Spleen (tissue), 7 donors: ENCODE measurements around the gene LRP1B.

ENCODE experiments used
- CTCF ChIP-seq, 11 experiments: fragments of 200-600 bp in 7 of 11; fragments of 450-650 bp in 4 of 11; sonication (generic) in 4 of 11; IDR thresholded peaks in 8 of 11; conservative IDR thresholded peaks in 3 of 11; 1 replicate in 7 of 11; 2 replicates in 4 of 11; pipeline versions ENCODE4 v1.4.0 to v1.8.0; 2016 to 2021; ENCODE audit warnings: antibody characterized with exemption in 11 of 11, inconsistent platforms in 4 of 11, mild to moderate bottlenecking in 1 of 11
- POLR2A ChIP-seq, 3 donors: fragments of 450-650 bp; IDR thresholded peaks; one replicate each; pipeline ENCODE4 v1.5.1; 2017; ENCODE audit warnings: antibody characterized with exemption in 3 of 3, mild to moderate bottlenecking in 1 of 3
- POLR2AphosphoS5 ChIP-seq, 3 donors: sonication (generic); formaldehyde crosslinking; IDR thresholded peaks; one replicate each; pipeline ENCODE4 v1.5.1; 2017; ENCODE audit warnings: antibody characterized with exemption in 3 of 3
- donor health status: DM: no; HTN: no; CAD: no; lungs with moderate emphysema.
- donor health status: DM: no; HTN: no; CAD: no.
- donor health status: DM: no; HTN: no; CAD: no.

- TF ChIP-seq CTCF (IDR thresholded peaks at IDR 0.05 in 8 of 11, conservative IDR thresholded peaks at IDR 0.05 in 3 of 11), result no peak
- TF ChIP-seq POLR2A (IDR thresholded peaks at IDR 0.05), result no peak
- TF ChIP-seq POLR2AphosphoS5 (IDR thresholded peaks at IDR 0.05), result no peak
Observed at GRCh38 chr2:140274891-140275290, 1855.9 kb downstream of the LRP1B start.
